Neural crest cell (in vitro differentiated cells): Measurements from ENCODE around the gene DDX10. TPM values are rescaled to one million over a fixed set of nuclear protein-coding genes. Genes with fewer than 3 reads are reported as not detected.

Experiments
- DNase-seq: peaks from one replicate; pipeline ENCODE4 v3.0.0; 2021; ENCODE audit warnings: low read depth, mixed read lengths, low spot score
- H3K27ac Mint-ChIP-seq: one replicate; pipeline ENCODE4 v1.8.0; 2021; ENCODE audit warnings: mild to moderate bottlenecking, mixed read lengths; ENCODE audit not compliant: unreplicated experiment
- H3K27me3 Mint-ChIP-seq: 2 replicates; pipeline ENCODE4 v1.8.0; 2021; ENCODE audit warnings: low read depth, mild to moderate bottlenecking, mixed read lengths
- H3K36me3 Mint-ChIP-seq: 2 replicates; pipeline ENCODE4 v1.8.0; 2021; ENCODE audit warnings: low read depth, mild to moderate bottlenecking, mixed read lengths
- H3K4me1 Mint-ChIP-seq: 2 replicates; pipeline ENCODE4 v1.8.0; 2021; ENCODE audit warnings: mixed read lengths
- H3K4me3 Mint-ChIP-seq: one replicate; pipeline ENCODE4 v1.8.0; 2021; ENCODE audit warnings: mild to moderate bottlenecking, mixed read lengths
- H3K9me3 Mint-ChIP-seq: 2 replicates; pipeline ENCODE4 v1.8.0; 2021; ENCODE audit warnings: mixed read lengths
- CTCF ChIP-seq: fragments of 200-600 bp; sonication (generic); conservative IDR thresholded peaks from 2 replicates; pipeline ENCODE4 v1.5.0; 2021; ENCODE audit warnings: antibody characterized with exemption, mild to moderate bottlenecking
- total RNA-seq: library from RNA; stranded (reverse); gene quantifications from 2 replicates; pipeline ENCODE4 v1.2.1, GENCODE V29; 2021

DDX10 gene
- total RNA-seq, 1 donor from 2014 or later: 38.5 TPM

GRCh38 chr11:108743851-108744250 lies 79.0 kb downstream of the DDX10 start:
- H3K9me3 Mint-ChIP-seq: peaks cover 18% of the 10 kb centered on the region
- no peak overlapping the region for H3K4me3 Mint-ChIP-seq
- H3K27me3 Mint-ChIP-seq: no peaks in the 10 kb centered on the region

GRCh38 chr11:108748968-108749367 lies 84.1 kb downstream of the DDX10 start:
- H3K36me3 Mint-ChIP-seq: no peaks in the 10 kb centered on the region

More at GRCh38 chr11:108743851-108744250, 79.0 kb downstream of the DDX10 start:
- DNase-seq: no peak
- Mint-ChIP-seq H3K36me3 (peaks cover 21% of the 10 kb centered on the region), H3K27ac (no peak overlapping the region), H3K4me1 (no peaks in the 10 kb centered on the region)
- TF ChIP-seq CTCF: no peak

GRCh38 chr11:108751444-108751843 lies 86.6 kb downstream of the DDX10 start:
- Mint-ChIP-seq H3K36me3 (no peaks in the 10 kb centered on the region), H3K4me1 (peaks cover 23% of the 10 kb centered on the region), H3K9me3 (no peaks in the 10 kb centered on the region), H3K27me3 (no peaks in the 10 kb centered on the region), H3K4me3 (no peak overlapping the region), H3K27ac (no peak overlapping the region)
- no peak for DNase-seq
- TF ChIP-seq CTCF: no peak

More at GRCh38 chr11:108748968-108749367, 84.1 kb downstream of the DDX10 start:
- Mint-ChIP-seq H3K27ac (no peak overlapping the region), H3K27me3 (no peaks in the 10 kb centered on the region), H3K9me3 (no peaks in the 10 kb centered on the region), H3K4me1 (peaks cover under 1% of the 10 kb centered on the region), H3K4me3 (no peak overlapping the region)
- TF ChIP-seq CTCF: no peak
- DNase-seq: no peak

- Mint-ChIP-seq H3K4me3 (no peak overlapping the region), H3K9me3 (no peaks in the 10 kb centered on the region), H3K36me3 (no peaks in the 10 kb centered on the region), H3K4me1 (peaks cover 31% of the 10 kb centered on the region), H3K27ac (no peak overlapping the region), H3K27me3 (no peaks in the 10 kb centered on the region)
- DNase-seq: no peak
- TF ChIP-seq CTCF: no peak
These were observed 87.5 kb downstream of the DDX10 start for GRCh38 chr11:108752297-108752751.

- H3K27ac Mint-ChIP-seq: no peak overlapping the region
- peaks cover 43% of the 10 kb centered on the region for H3K4me1 Mint-ChIP-seq
- DNase-seq: no peak
These were observed 90.2 kb downstream of the DDX10 start for GRCh38 chr11:108754901-108755625.

More at GRCh38 chr11:108754901-108755625, 90.2 kb downstream of the DDX10 start:
- no peak for TF ChIP-seq CTCF
- Mint-ChIP-seq H3K9me3 (no peaks in the 10 kb centered on the region), H3K4me3 (no peak overlapping the region), H3K36me3 (no peaks in the 10 kb centered on the region), H3K27me3 (no peaks in the 10 kb centered on the region)
